ENCODE data around the gene CLCN1. TPM values are rescaled to one million over a fixed set of nuclear protein-coding genes. Genes with fewer than 3 reads are reported as not detected.

CLCN1 gene
- not detected in 2 replicates for total RNA-seq

GRCh38 chr7:143315776-143316175, at the start of gene CLCN1:
CLCN1 (plus strand) TSS chr7:143316111; CDS start chr7:143316213, 102 bp downstream.
- no peak within 1 kb of the TSS for H3K27ac Mint-ChIP-seq
- peaks cover 18% of the 10 kb centered on the region for H3K4me1 Mint-ChIP-seq (ENCODE audit: low read depth)
- no peak within 1 kb of the TSS for H3K4me3 Mint-ChIP-seq
- peaks cover 6% of the 10 kb centered on the region for H3K36me3 Mint-ChIP-seq (ENCODE audit: low read depth)
- no peak for DNase-seq (ENCODE audit: low spot score)
- H3K27me3 Mint-ChIP-seq (ENCODE audit: insufficient read depth), result peaks cover 7% of the 10 kb centered on the region
- intact Hi-C loops (cut with micrococcal nuclease), result no loop called here
- H3K9me3 Mint-ChIP-seq, result peaks cover 4% of the 10 kb centered on the region

DNA sequence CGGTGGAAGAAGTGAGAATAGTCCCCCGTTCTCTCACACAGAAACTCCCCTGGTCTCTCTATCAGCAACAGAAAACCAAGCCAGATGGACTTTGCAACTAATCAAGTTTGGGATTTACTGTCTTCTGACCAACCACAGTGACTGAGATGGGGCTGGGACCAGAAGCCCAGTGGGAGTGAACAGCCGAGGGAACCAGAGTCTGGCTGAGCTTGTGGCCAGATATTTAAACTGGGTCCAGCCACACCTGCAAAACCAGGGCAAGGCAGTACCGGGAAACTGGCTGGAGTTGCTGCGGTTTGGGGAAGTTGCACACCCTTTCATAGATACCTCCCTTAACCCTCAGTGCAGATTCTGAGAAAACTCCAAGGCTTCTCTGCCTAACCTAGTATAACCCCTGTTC, 46.7 kb upstream of the CLCN1 start:
- H3K9me3 Mint-ChIP-seq, result no peaks in the 10 kb centered on the region
- H3K4me3 Mint-ChIP-seq, result no peak overlapping the region
- intact Hi-C loops (cut with micrococcal nuclease), result no loop called here
- H3K4me1 Mint-ChIP-seq (ENCODE audit: low read depth), result peaks cover 65% of the 10 kb centered on the region
- DNase-seq (ENCODE audit: low spot score), result no peak
- H3K27me3 Mint-ChIP-seq (ENCODE audit: insufficient read depth), result no peaks in the 10 kb centered on the region
- no peak overlapping the region for H3K27ac Mint-ChIP-seq
- H3K36me3 Mint-ChIP-seq (ENCODE audit: low read depth), result peaks cover 61% of the 10 kb centered on the region

GRCh38 chr7:143271240-143271639, 44.7 kb upstream of the CLCN1 start:
- Mint-ChIP-seq H3K9me3 (no peaks in the 10 kb centered on the region), H3K27me3 (ENCODE audit: insufficient read depth) (no peaks in the 10 kb centered on the region), H3K36me3 (ENCODE audit: low read depth) (peaks cover 45% of the 10 kb centered on the region), H3K4me3 (no peak overlapping the region), H3K4me1 (ENCODE audit: low read depth) (peaks cover 45% of the 10 kb centered on the region), H3K27ac (no peak overlapping the region)
- DNase-seq (ENCODE audit: low spot score), result no peak
- intact Hi-C loops (cut with micrococcal nuclease), result loop anchor here (1.0 kb wide), 1 partner anchor 8 kb away; no protein-coding TSS in a partner anchor

DNA sequence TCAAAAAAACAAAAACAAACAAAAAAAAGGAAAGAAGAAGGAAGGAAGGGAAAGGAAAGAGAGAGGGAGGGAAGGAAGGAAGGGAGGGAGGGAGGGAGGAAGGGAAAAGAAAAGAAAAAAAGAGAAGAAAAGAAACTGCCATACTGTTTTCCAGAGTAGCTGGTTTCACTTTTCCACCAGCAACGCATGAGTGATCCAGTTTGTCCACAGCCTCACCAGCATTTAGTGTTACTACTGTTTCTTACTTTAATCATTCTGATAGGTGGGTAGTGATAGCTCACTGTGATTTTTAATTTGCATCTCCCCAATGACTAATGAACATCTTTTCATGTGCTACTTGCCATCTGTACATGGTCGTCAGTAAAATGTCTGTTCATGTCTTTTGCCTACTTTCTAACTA, 43.0 kb upstream of the CLCN1 start:
- no peaks in the 10 kb centered on the region for H3K27me3 Mint-ChIP-seq (ENCODE audit: insufficient read depth)
- intact Hi-C loops (cut with micrococcal nuclease), result no loop called here
- DNase-seq (ENCODE audit: low spot score), result no peak
- H3K9me3 Mint-ChIP-seq, result no peaks in the 10 kb centered on the region
- no peak overlapping the region for H3K4me3 Mint-ChIP-seq
- H3K27ac Mint-ChIP-seq, result no peak overlapping the region
- peaks cover 34% of the 10 kb centered on the region for H3K36me3 Mint-ChIP-seq (ENCODE audit: low read depth)
- peaks cover 35% of the 10 kb centered on the region for H3K4me1 Mint-ChIP-seq (ENCODE audit: low read depth)

DNA sequence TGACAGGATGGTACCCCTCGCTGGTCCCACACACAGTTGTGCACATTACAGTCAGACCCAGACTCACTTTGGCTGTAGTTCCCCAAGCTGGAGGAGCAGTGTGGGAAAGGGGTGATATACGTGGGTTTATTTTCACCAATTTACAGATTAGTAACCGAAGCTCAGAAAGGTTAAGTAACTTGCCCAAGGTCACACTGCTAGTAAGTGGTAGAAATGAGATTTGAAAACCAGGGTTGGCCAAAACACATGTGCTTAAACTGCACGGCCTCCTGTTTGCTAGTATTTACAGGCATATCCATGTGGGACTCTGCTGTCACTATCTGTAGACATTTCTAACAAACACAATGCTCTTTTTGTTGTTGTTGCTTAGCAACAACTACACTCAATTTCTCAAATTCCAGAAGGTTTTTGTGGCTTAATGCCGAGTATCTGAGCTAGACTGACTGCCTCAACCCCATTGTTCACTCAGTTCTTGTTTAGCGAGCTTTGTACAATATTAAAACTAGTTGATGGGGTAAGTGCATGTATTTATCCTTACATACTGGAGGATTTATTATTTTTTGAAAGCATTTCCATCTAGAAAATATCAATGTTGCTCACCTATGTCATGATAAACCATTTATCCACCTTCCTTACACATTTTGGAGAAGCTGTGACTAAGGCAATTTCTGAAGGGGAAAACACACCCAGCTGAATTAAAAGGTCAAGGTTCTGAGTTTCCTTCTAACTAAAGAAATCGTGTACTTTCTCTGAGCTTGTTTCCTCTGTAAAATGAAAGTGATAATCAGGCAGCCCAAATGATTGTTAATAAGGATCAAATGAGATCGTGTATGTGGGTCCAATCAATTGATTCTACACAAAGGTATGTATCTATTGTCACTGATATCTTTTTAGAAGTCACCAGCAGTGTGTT, 36.5 kb upstream of the CLCN1 start:
- DNase-seq (ENCODE audit: low spot score), result no peak
- H3K4me1 Mint-ChIP-seq (ENCODE audit: low read depth), result peaks cover 41% of the 10 kb centered on the region
- H3K27me3 Mint-ChIP-seq (ENCODE audit: insufficient read depth), result no peaks in the 10 kb centered on the region
- peak overlapping the region; percentile 88 for H3K27ac Mint-ChIP-seq
- peak overlapping the region; percentile 61 for H3K4me3 Mint-ChIP-seq
- no peaks in the 10 kb centered on the region for H3K36me3 Mint-ChIP-seq (ENCODE audit: low read depth)
- H3K9me3 Mint-ChIP-seq, result no peaks in the 10 kb centered on the region
- intact Hi-C loops (cut with micrococcal nuclease), result loop anchor here (1.0 to 10.0 kb wide), 4 partner anchors 8 to 1545 kb away; partner anchors contain the start of gene SSBP1

DNA sequence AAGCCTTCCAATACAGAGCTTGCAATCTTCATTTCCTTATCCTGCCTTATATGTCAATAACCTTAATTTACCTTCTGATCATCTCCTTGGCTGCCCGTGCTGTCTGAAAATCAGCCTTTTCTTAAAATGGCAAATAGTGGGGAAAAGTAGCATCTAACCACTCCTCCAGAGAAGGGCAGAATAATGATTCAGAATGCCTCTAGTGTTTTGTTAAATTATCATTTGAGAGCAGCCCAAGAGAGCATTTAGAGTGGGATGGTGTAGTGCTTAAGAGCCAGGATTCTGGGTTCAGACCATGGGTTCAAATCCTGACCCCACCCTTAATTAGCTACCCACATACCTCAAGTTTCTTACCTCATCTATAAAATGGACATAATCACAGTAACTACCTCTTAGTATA, 35.8 kb upstream of the CLCN1 start:
- Mint-ChIP-seq H3K27ac (peak overlapping the region; percentile 88), H3K4me3 (peak overlapping the region; percentile 61), H3K27me3 (ENCODE audit: insufficient read depth) (no peaks in the 10 kb centered on the region), H3K4me1 (ENCODE audit: low read depth) (peaks cover 46% of the 10 kb centered on the region), H3K9me3 (no peaks in the 10 kb centered on the region), H3K36me3 (ENCODE audit: low read depth) (no peaks in the 10 kb centered on the region)
- intact Hi-C loops (cut with micrococcal nuclease), result loop anchor here (10.0 kb wide), 2 partner anchors 1535 to 1545 kb away; partner anchors contain the start of gene SSBP1
- DNase-seq (ENCODE audit: low spot score), result no peak

DNA sequence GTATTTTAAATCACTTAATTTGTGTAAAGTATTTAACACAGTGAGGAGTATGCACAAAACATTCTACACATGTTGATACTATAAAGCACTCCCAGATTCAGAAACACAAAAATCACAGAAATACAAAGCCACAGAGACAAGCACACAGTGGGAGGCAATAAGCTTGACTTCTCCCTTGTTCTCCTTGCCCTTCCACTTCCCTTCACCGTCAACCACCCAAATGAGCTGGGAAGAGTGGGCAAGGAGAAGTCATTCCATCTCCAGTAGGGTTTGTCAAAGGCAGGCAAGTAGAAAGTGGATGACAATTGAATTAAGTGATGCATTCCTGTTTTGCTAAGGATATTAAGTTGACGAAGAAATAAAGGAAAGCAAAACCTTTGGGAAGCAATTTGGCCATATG, 35.3 kb upstream of the CLCN1 start:
- Mint-ChIP-seq H3K9me3 (no peaks in the 10 kb centered on the region), H3K4me1 (ENCODE audit: low read depth) (peaks cover 50% of the 10 kb centered on the region), H3K27ac (peak overlapping the region; percentile 88), H3K36me3 (ENCODE audit: low read depth) (no peaks in the 10 kb centered on the region), H3K27me3 (ENCODE audit: insufficient read depth) (no peaks in the 10 kb centered on the region), H3K4me3 (peak overlapping the region; percentile 61)
- no peak for DNase-seq (ENCODE audit: low spot score)
- intact Hi-C loops (cut with micrococcal nuclease), result loop anchor here (10.0 kb wide), 2 partner anchors 1534 to 1546 kb away; partner anchors contain the start of gene SSBP1

- no peak for DNase-seq (ENCODE audit: low spot score)
- peak overlapping the region; percentile 25 for H3K27ac Mint-ChIP-seq
- H3K27me3 Mint-ChIP-seq (ENCODE audit: insufficient read depth), result no peaks in the 10 kb centered on the region
- no peaks in the 10 kb centered on the region for H3K9me3 Mint-ChIP-seq
- intact Hi-C loops (cut with micrococcal nuclease), result loop anchor here (10.0 kb wide), 2 partner anchors 1533 to 1547 kb away; partner anchors contain the start of gene SSBP1
- H3K4me3 Mint-ChIP-seq, result no peak overlapping the region
- peaks cover 51% of the 10 kb centered on the region for H3K4me1 Mint-ChIP-seq (ENCODE audit: low read depth)
- no peaks in the 10 kb centered on the region for H3K36me3 Mint-ChIP-seq (ENCODE audit: low read depth)
Observed at GRCh38 chr7:143281529-143281928, 34.4 kb upstream of the CLCN1 start.

GRCh38 chr7:143282124-143282523, 33.8 kb upstream of the CLCN1 start:
- Mint-ChIP-seq H3K4me3 (no peak overlapping the region), H3K9me3 (peaks cover 4% of the 10 kb centered on the region)

DNA sequence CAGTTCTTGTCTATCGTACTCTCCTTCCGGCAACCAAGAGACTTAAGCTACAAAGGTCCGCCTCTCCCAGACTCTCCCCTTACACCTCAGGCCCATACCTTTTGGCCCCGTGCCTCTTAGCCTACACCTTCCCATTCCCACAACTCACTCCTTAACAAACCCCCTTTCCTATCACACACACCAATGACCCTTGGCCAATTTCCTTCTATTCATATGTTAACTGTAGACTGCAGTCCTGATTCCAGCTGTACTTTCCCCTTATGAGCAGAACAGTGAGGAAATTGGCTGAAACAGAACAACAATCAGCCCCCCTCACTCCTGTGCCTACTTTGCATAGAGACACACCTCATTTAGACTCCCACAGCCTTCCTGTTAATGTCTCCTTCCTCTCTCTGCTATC, 32.5 kb upstream of the CLCN1 start:
- Mint-ChIP-seq H3K4me1 (ENCODE audit: low read depth) (peaks cover 62% of the 10 kb centered on the region), H3K27ac (no peak overlapping the region), H3K4me3 (no peak overlapping the region), H3K36me3 (ENCODE audit: low read depth) (peaks cover 3% of the 10 kb centered on the region), H3K9me3 (peaks cover 4% of the 10 kb centered on the region), H3K27me3 (ENCODE audit: insufficient read depth) (no peaks in the 10 kb centered on the region)
- DNase-seq (ENCODE audit: low spot score), result no peak
- intact Hi-C loops (cut with micrococcal nuclease), result loop anchor here (10.0 kb wide), 2 partner anchors 1531 to 1549 kb away; partner anchors contain the start of gene SSBP1

More at GRCh38 chr7:143282124-143282523, 33.8 kb upstream of the CLCN1 start:
- Mint-ChIP-seq H3K27ac (no peak overlapping the region), H3K27me3 (ENCODE audit: insufficient read depth) (no peaks in the 10 kb centered on the region), H3K36me3 (ENCODE audit: low read depth) (peaks cover 3% of the 10 kb centered on the region), H3K4me1 (ENCODE audit: low read depth) (peaks cover 56% of the 10 kb centered on the region)
- DNase-seq (ENCODE audit: low spot score), result no peak
- intact Hi-C loops (cut with micrococcal nuclease), result loop anchor here (10.0 kb wide), 2 partner anchors 1533 to 1547 kb away; partner anchors contain the start of gene SSBP1

GRCh38 chr7:143284591-143285469, 31.1 kb upstream of the CLCN1 start, which contains the start of gene TMEM139:
TMEM139 (plus strand) TSS chr7:143284958; CDS start chr7:143285958, 1,000 bp downstream.
- intact Hi-C loops (cut with micrococcal nuclease), result loop anchor here (5.0 to 10.0 kb wide), 3 partner anchors 617 to 1550 kb away; partner anchors contain the start of genes SSBP1 and TCAF1
- no peak within 1 kb of the TSS for H3K4me3 Mint-ChIP-seq
- H3K4me1 Mint-ChIP-seq (ENCODE audit: low read depth), result peaks cover 61% of the 10 kb centered on the region
- no peak for DNase-seq (ENCODE audit: low spot score)
- H3K27me3 Mint-ChIP-seq (ENCODE audit: insufficient read depth), result no peaks in the 10 kb centered on the region
- H3K27ac Mint-ChIP-seq, result no peak within 1 kb of the TSS
- peaks cover 13% of the 10 kb centered on the region for H3K36me3 Mint-ChIP-seq (ENCODE audit: low read depth)
- peaks cover 4% of the 10 kb centered on the region for H3K9me3 Mint-ChIP-seq

DNA sequence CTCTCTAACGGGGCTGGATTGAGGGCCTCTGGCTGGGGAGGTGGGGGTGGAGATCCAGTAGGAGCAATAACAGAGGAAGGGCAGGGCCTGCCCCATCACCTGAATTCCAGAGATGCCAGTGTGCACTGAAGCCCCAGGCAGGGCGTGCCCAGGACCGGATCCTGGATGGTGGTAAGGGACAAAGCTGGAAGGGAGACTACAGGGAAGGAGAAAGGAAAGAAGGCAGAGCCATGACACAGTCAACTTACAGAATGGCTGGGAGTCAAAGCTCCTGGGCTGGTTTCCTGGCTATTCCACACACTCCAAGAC, 30.5 kb upstream of the CLCN1 start:
- intact Hi-C loops (cut with micrococcal nuclease), result loop anchor here (5.0 to 10.0 kb wide), 3 partner anchors 617 to 1551 kb away; partner anchors contain the start of genes SSBP1 and TCAF1
- Mint-ChIP-seq H3K36me3 (ENCODE audit: low read depth) (peaks cover 18% of the 10 kb centered on the region), H3K4me1 (ENCODE audit: low read depth) (peaks cover 61% of the 10 kb centered on the region), H3K9me3 (peaks cover 4% of the 10 kb centered on the region), H3K27me3 (ENCODE audit: insufficient read depth) (no peaks in the 10 kb centered on the region), H3K4me3 (no peak overlapping the region), H3K27ac (no peak overlapping the region)
- DNase-seq (ENCODE audit: low spot score), result no peak
